Right lobe of liver (tissue), 4 donors: ENCODE results near the gene SMYD1.

ENCODE experiments used
- CTCF ChIP-seq, 4 donors: fragments of 200-600 bp in 3 of 4; fragments of 450-650 bp in 1 of 4; IDR thresholded peaks; one replicate each; pipeline versions ENCODE4 v1.5.1 to v1.8.0; 2016 to 2022; ENCODE audit warnings: antibody characterized with exemption in 4 of 4, mild to moderate bottlenecking in 2 of 4
- POLR2A ChIP-seq: fragments of 450-650 bp; IDR thresholded peaks from one replicate; pipeline ENCODE4 v1.6.1; 2017; ENCODE audit warnings: antibody characterized with exemption, mild to moderate bottlenecking
- donor health status: DM: no; HTN: no; CAD: no.
- donor health status: DM: no; HTN: no; CAD: no.
- donor health status: DM: no; HTN: yes; CAD: no.

DNA sequence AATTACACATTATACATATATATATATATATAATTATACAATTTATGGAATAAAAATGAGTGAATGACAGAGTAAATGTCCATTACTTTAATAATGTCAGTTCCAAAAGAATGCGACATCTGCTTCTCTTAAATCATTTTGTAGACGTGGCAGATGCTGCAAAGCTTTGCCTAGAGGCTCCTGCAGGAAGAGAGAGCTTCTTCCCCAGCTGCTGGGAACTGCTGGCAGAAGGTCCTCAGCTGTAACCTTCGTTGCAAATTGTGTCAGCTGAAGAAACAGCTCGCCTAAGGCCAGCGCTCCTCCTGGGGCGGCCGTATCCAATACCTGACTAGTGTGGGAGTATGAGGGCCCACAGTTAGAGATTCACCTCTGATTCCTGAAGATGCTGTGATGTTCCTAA, 92.9 kb downstream of the SMYD1 start:
- TF ChIP-seq CTCF (IDR thresholded peaks at IDR 0.05) (no peak), POLR2A (no peak)
